ENCODE measurements around the gene ENAH.

GRCh38 chr1:225485226-225485625 lies 167.7 kb downstream of the ENAH start:
- no peak for TF ChIP-seq CTCF (IDR thresholded peaks at IDR 0.05)
- no peak for TF ChIP-seq POLR2A (IDR thresholded peaks at IDR 0.05)

All from esophagus squamous epithelium (tissue), 4 donors.